Measurements from ENCODE around the gene SMYD3.

DNA sequence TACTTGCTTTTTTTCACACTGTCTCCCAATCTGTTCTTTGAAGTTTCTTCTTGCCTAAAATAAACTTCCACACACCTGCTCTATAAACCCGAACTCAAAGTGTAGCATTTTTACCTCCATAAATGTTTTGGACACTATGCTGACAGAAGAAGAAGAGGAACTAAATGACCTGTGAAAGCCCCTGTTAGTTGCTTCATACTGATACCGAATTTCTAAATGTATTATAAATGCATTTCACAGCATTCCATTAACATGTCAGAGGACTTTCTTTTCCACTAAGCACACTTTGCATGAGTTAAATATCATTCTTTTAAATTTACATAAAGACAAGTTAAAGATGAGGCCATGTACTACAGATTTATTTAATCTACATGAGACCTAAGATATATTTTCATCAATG lies 281.0 kb downstream of the SMYD3 start:
- TF ChIP-seq CTCF (IDR thresholded peaks at IDR 0.05) (no peak), POLR2A (IDR thresholded peaks at IDR 0.05) (no peak)
